Brain microvascular endothelial cell (primary cell): ENCODE measurements around the gene CYP1B1.
A peak's percentile ranks its signal among the peaks of the same experiment; 100 is the strongest.

Source experiments
- DNase-seq: peaks from one replicate; pipeline ENCODE4 v3.0.0-alpha.2; 2020
- H3K27ac ChIP-seq: fragments of 250-450 bp; sonication (Bioruptor Pico); 2 replicates; pipeline ENCODE4 v1.5.1; 2020; ENCODE audit warnings: mild to moderate bottlenecking, moderate library complexity
- H3K27me3 ChIP-seq: fragments of 250-450 bp; sonication (Bioruptor Pico); replicated peaks from 2 replicates; pipeline ENCODE4 v1.5.1; 2020; ENCODE audit warnings: mild to moderate bottlenecking
- H3K36me3 ChIP-seq: fragments of 250-450 bp; sonication (Bioruptor Pico); replicated peaks from 2 replicates; pipeline ENCODE4 v1.5.1; 2020; ENCODE audit warnings: mild to moderate bottlenecking
- H3K4me3 ChIP-seq: 2 replicates; pipeline ENCODE4 v1.5.1; 2011; ENCODE audit warnings: low read depth, mild to moderate bottlenecking, control low read depth, low read length, moderate library complexity
- in situ Hi-C: cut with HindIII; loops from 2 replicates; pipeline ENCODE4 v1.10.0; 2017; ENCODE audit warnings: low sequenced_read_pairs, low pct_ligation_motif_present
- TF ChIP-seq, protein P1 (sequence below): IDR thresholded peaks from 2 replicates; pipeline ENCODE4 v1.5.1; 2011; ENCODE audit warnings: low read depth, mild to moderate bottlenecking, moderate library complexity, low read length, control low read depth, inconsistent platforms; ENCODE audit errors: missing control alignments

The CYP1B1 gene

DNA sequence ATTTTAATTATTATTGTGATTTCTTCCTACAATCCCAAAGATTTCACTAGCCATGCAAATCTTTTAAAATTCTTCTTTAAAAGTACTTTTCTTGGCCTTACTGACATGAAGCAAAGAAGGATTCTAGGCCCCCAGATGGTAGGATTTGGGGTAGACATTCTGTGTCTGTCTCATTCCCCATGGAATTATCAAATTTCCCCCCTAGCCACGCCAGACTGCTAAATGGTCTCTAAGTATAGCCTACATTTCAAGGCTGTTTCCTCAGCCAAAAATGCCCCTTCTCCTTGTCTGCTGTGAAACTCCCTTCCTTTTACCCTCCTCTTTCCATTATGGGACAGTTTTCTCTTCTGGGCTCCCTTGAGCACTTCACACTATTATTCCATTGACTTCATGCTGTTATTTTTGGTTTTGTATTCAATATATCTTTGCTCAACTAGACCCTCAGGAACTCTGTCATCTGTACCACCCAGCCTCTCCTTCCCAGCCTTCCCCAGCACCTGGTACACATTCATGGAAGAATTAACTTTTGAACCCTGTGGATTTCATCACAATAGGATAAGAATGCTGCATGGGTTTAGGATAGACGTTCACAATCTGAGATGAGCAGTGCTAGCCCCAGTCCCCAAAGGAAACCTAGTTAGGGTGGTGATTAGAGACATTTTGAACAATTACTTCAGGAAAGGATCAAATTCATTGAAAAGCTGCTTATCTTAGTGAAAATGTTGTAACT lies 21.5 kb upstream of the CYP1B1 start:
- TF ChIP-seq, protein P1, sequence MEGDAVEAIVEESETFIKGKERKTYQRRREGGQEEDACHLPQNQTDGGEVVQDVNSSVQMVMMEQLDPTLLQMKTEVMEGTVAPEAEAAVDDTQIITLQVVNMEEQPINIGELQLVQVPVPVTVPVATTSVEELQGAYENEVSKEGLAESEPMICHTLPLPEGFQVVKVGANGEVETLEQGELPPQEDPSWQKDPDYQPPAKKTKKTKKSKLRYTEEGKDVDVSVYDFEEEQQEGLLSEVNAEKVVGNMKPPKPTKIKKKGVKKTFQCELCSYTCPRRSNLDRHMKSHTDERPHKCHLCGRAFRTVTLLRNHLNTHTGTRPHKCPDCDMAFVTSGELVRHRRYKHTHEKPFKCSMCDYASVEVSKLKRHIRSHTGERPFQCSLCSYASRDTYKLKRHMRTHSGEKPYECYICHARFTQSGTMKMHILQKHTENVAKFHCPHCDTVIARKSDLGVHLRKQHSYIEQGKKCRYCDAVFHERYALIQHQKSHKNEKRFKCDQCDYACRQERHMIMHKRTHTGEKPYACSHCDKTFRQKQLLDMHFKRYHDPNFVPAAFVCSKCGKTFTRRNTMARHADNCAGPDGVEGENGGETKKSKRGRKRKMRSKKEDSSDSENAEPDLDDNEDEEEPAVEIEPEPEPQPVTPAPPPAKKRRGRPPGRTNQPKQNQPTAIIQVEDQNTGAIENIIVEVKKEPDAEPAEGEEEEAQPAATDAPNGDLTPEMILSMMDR: no peak
- H3K36me3 ChIP-seq: no peaks in the 10 kb centered on the region
- in situ Hi-C loops: no loop called here
- H3K27ac ChIP-seq: peak overlapping the region; percentile 50
- no peak for DNase-seq
- no peaks in the 10 kb centered on the region for H3K27me3 ChIP-seq
- no peak overlapping the region for H3K4me3 ChIP-seq

DNA sequence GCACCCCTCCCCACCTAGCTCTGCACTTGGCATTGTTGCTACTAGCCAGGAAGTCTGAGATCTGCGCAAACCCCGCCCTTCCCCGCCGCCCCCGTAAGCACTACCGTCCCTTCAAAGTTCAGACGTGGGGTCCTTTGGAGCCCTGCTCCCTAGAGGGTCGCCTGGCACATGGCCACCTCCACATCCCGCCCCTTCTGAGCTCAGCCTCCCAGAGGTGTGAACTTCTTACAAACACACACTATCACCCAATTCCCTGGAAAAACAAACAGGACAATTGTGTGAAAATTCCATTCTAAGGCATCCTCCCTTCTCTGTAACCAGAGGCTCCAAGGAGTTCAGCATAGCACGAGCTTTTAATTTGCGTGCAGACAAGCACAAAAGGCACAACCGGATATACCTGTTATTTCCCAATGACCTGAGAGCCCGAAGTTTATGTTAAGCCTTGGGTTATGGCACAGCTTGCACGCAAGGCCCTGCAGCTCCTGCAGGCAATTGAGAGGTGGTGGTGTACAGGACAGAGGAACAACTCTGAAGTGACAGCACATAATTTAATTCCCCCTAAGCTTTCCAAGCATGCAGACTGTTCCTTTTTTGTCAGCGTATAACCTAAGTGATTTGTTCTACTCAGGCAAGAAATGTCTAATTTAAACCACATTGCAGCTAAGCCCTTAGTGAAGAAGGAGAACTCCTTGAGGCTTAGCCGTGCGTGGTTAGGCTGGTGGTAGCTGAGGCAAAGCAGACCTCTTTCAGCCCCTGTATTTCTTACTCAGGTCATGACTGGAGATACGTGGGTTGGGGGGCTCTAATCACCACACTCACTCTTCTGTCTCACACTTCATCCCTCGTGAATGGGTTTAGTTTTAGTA lies 20.3 kb upstream of the CYP1B1 start:
- H3K36me3 ChIP-seq: no peaks in the 10 kb centered on the region
- TF ChIP-seq, protein P1: no peak
- no peak for DNase-seq
- no peaks in the 10 kb centered on the region for H3K27me3 ChIP-seq
- H3K27ac ChIP-seq: peak overlapping the region; percentile 36
- in situ Hi-C loops: no loop called here
- no peak overlapping the region for H3K4me3 ChIP-seq

DNA sequence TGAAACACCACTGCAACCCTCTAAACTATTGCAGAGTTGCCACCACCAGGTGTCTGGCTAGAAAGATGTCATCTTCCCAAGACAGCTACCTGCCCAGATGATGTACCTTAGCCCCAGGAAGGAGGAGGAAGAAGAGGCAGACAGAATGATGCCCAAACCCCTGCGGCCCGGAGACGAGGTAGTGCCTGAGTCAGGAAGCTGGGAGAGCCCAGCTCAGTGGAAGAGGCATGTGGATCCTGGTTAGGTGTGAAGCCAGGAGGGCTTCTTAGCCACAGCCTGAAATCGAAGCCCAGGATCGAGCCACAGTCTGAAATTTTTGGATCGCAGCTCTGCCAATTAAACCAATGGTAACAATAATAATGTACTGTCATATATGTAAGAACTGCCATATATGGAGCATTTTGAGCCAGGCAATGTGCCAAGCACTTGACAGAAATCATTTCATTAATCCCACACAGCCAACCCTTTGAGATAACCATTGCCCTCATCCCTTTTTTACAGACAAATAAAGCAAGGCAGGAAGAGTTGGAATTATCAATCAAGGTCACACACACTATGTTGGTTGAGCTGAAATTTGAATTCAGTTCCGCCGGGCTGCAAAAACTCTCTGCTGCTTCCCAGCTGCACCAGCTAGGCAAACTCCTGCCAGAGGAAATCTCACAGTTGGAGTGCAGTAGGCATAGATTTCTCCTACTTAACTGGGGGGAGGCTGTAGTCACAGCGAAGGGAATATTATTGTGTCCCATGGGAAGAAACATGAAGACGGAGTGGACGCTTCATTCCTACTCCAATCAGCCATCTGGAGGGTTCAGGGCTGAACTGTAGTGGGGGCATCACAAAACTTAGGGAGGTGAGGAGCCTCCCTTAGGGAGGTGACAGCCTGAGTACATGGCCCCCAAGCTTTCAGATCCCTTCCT lies 19.4 kb upstream of the CYP1B1 start:
- DNase-seq: no peak
- TF ChIP-seq, protein P1: no peak
- Histone ChIP-seq H3K36me3 (no peaks in the 10 kb centered on the region), H3K27me3 (no peaks in the 10 kb centered on the region), H3K4me3 (no peak overlapping the region), H3K27ac (peak overlapping the region; percentile 28)
- in situ Hi-C loops: no loop called here

DNA sequence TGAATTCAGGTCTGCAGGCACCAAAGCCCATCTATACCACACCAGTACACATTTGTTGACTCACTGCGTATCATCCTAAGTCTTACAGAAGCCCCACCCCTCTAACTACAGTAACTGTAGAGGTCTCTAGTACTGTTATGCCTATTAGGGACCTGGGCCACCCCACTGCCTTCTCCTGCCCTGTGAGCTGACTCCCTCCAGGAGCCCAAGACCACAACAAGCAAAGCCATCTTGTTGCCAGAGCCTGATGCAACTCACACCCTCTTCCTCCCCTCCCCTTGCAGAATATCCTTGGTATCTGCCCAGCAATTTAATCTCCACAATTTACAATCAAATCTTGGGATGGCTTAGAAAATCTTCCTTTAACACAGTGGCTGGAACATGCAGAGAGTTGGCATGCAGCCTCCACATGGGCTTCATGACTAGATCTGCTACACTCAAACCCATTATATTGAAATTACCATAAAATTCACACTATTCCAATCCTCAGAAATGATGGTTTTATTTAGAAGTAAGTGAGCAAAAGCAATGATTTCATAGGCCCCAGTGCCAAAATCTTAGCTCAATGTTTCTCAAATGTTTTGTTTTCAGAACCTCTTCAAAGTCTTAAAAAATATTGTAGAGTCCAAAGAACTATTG lies 17.7 kb upstream of the CYP1B1 start:
- in situ Hi-C loops: no loop called here
- DNase-seq: no peak
- TF ChIP-seq, protein P1: no peak
- H3K27ac ChIP-seq: no peak overlapping the region
- H3K36me3 ChIP-seq: no peaks in the 10 kb centered on the region
- H3K4me3 ChIP-seq: no peak overlapping the region
- H3K27me3 ChIP-seq: no peaks in the 10 kb centered on the region

DNA sequence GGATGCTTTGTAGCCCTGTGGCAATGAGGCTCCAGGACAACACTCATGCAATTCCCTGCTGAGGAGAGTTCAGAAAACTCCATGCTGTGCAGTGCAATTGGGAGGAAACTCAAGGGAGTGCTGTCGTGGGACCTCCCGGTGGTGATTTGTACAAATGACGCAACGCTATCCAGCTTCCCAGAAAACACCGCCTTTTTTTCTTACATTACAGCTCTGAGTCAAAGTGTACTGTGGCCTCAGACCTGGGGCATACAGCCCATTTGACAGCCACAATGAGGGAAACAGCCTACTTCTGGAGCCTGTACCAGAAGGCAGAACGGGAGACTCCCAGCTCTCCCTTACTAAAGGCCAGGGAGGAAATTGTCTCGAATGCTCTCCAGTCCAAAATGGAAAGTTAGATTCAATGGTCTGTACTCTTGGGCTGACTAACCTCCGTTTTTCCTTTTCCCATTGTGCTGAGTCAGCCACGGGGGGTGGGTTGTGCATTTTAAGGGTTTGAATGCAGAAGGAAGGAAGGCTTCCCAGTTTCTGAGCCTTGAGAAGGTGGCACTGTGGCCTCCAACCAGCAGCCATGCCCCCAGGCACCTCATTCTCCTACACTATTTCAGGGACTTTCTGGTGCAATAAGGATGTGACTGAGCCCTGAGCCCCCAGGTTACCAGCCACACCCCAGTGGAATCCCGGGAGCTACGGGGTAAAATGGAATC lies 16.4 kb upstream of the CYP1B1 start:
- in situ Hi-C loops: no loop called here
- no peak overlapping the region for H3K4me3 ChIP-seq
- no peaks in the 10 kb centered on the region for H3K36me3 ChIP-seq
- peaks cover 2% of the 10 kb centered on the region for H3K27me3 ChIP-seq
- TF ChIP-seq, protein P1: no peak
- H3K27ac ChIP-seq: peak overlapping the region; percentile 47
- DNase-seq: peak; percentile 81
